ENCODE data around the gene GRIK1. TPM values are rescaled to one million over a fixed set of nuclear protein-coding genes. Genes with fewer than 3 reads are reported as not detected.

Gene GRIK1
- polyA plus RNA-seq, 1 donor (not counting 4 experiments of a cell fraction or from before 2014, with no cell fraction given): not detected

GRCh38 chr21:29524055-29524454 is 415.7 kb downstream of the GRIK1 start:
- TF ChIP-seq EZH2 (IDR thresholded peaks at IDR 0.05; ENCODE audit: low read length) (no peak), CTCF (optimal IDR thresholded peaks at IDR 0.05 in 1 of 3, IDR thresholded peaks at IDR 0.05 in 1 of 3, conservative IDR thresholded peaks at IDR 0.05 in 1 of 3; ENCODE audit: extremely low read depth in 1 of 3, insufficient read depth in 2 of 3, low read length in 3 of 3) (no peak)
- no peaks in the 10 kb centered on the region for H3K27me3 ChIP-seq (ENCODE audit: control insufficient read depth, extremely low read depth, insufficient read depth, low read length)
- FAIRE-seq (no peak), DNase-seq (ENCODE audit: low read depth, low spot score) (no peak)
- H2AFZ ChIP-seq (ENCODE audit: control insufficient read depth, low read length): no peak overlapping the region
- H3K9me1 ChIP-seq (ENCODE audit: control insufficient read depth, extremely low read depth, insufficient read depth, low read length): no peaks in the 10 kb centered on the region
- H4K20me1 ChIP-seq (ENCODE audit: control insufficient read depth, extremely low read depth, insufficient read depth, low read length): no peaks in the 10 kb centered on the region
- no peaks in the 10 kb centered on the region for H3K36me3 ChIP-seq (ENCODE audit: control insufficient read depth in 2 of 2, extremely low read depth in 1 of 2, insufficient read depth in 2 of 2, low read length in 2 of 2)
- no peak overlapping the region for H3K9ac ChIP-seq (ENCODE audit: control insufficient read depth, extremely low read depth, insufficient read depth, low read length)
- no peaks in the 10 kb centered on the region for H3K79me2 ChIP-seq (ENCODE audit: control insufficient read depth, insufficient read depth, low read length)
- H3K4me1 ChIP-seq (ENCODE audit: control insufficient read depth, extremely low read depth, insufficient read depth, low read length): no peaks in the 10 kb centered on the region
- no peaks in the 10 kb centered on the region for H3K9me3 ChIP-seq (ENCODE audit: control insufficient read depth, low read depth, low read length)
- H3K27ac ChIP-seq (ENCODE audit: control insufficient read depth, insufficient read depth, low read length): no peak overlapping the region
- H3K4me3 ChIP-seq (ENCODE audit: control insufficient read depth in 2 of 3, extremely low read depth in 1 of 3, insufficient read depth in 2 of 3, low read depth in 1 of 3, low read length in 3 of 3): no peak overlapping the region
- no peak overlapping the region for H3K4me2 ChIP-seq (ENCODE audit: control insufficient read depth, extremely low read depth, insufficient read depth, low read depth, low read length)
- dilution Hi-C loops (cut with MboI; ENCODE audit: extremely low pct_ligation_motif_present, low sequenced_read_pairs): no loop called here

- no peak for DNase-seq (ENCODE audit: low read depth, low spot score)
- no peak overlapping the region for H3K27ac ChIP-seq (ENCODE audit: control insufficient read depth, insufficient read depth, low read length)
- dilution Hi-C loops (cut with MboI; ENCODE audit: extremely low pct_ligation_motif_present, low sequenced_read_pairs): no loop called here
These were observed 416.1 kb downstream of the GRIK1 start for GRCh38 chr21:29523646-29524045.

More at GRCh38 chr21:29523646-29524045, 416.1 kb downstream of the GRIK1 start:
- no peaks in the 10 kb centered on the region for H3K36me3 ChIP-seq (ENCODE audit: control insufficient read depth in 2 of 2, extremely low read depth in 1 of 2, insufficient read depth in 2 of 2, low read length in 2 of 2)
- no peaks in the 10 kb centered on the region for H3K4me1 ChIP-seq (ENCODE audit: control insufficient read depth, extremely low read depth, insufficient read depth, low read length)
- no peak overlapping the region for H3K4me2 ChIP-seq (ENCODE audit: control insufficient read depth, extremely low read depth, insufficient read depth, low read depth, low read length)
- no peaks in the 10 kb centered on the region for H3K79me2 ChIP-seq (ENCODE audit: control insufficient read depth, insufficient read depth, low read length)
- no peak for TF ChIP-seq CTCF (optimal IDR thresholded peaks at IDR 0.05 in 1 of 3, IDR thresholded peaks at IDR 0.05 in 1 of 3, conservative IDR thresholded peaks at IDR 0.05 in 1 of 3; ENCODE audit: extremely low read depth in 1 of 3, insufficient read depth in 2 of 3, low read length in 3 of 3)
- no peak for TF ChIP-seq EZH2 (IDR thresholded peaks at IDR 0.05; ENCODE audit: low read length)
- no peak overlapping the region for H3K9ac ChIP-seq (ENCODE audit: control insufficient read depth, extremely low read depth, insufficient read depth, low read length)
- H3K4me3 ChIP-seq (ENCODE audit: control insufficient read depth in 2 of 3, extremely low read depth in 1 of 3, insufficient read depth in 2 of 3, low read depth in 1 of 3, low read length in 3 of 3): no peak overlapping the region
- no peaks in the 10 kb centered on the region for H4K20me1 ChIP-seq (ENCODE audit: control insufficient read depth, extremely low read depth, insufficient read depth, low read length)
- H3K9me1 ChIP-seq (ENCODE audit: control insufficient read depth, extremely low read depth, insufficient read depth, low read length): no peaks in the 10 kb centered on the region
- no peak for FAIRE-seq
- H2AFZ ChIP-seq (ENCODE audit: control insufficient read depth, low read length): no peak overlapping the region
- H3K9me3 ChIP-seq (ENCODE audit: control insufficient read depth, low read depth, low read length): no peaks in the 10 kb centered on the region
- no peaks in the 10 kb centered on the region for H3K27me3 ChIP-seq (ENCODE audit: control insufficient read depth, extremely low read depth, insufficient read depth, low read length)

Data from keratinocyte (primary cell).